K562 (cell line): Measurements from ENCODE around the gene NFIL3. TPM values are rescaled to one million over a fixed set of nuclear protein-coding genes. Genes with fewer than 3 reads are reported as not detected.

Experiments
- NCOR1 ChIP-seq: fragments of 450-650 bp; IDR thresholded peaks from 2 replicates; pipeline ENCODE4 v1.6.1; 2016; ENCODE audit warnings: mild to moderate bottlenecking, moderate library complexity
- RBFOX2 ChIP-seq: fragments of 200-400 bp; formaldehyde crosslinking; IDR thresholded peaks from 2 replicates; pipeline ENCODE4 v1.6.1; 2017; ENCODE audit warnings: low read depth, mild to moderate bottlenecking, low read length, moderate library complexity
- SMAD1 ChIP-seq: fragments of 150-350 bp; IDR thresholded peaks from 2 replicates; pipeline ENCODE4 v1.6.1; 2014; ENCODE audit warnings: low read length, low read depth; ENCODE audit not compliant: partially characterized antibody
- ZNF77 ChIP-seq: fragments of 250-450 bp; sonication (Bioruptor Pico); IDR thresholded peaks from 2 replicates; pipeline ENCODE4 v1.5.0; 2020
- ZNF79 ChIP-seq: fragments of 250-450 bp; sonication (Bioruptor Pico); IDR thresholded peaks from 2 replicates; pipeline ENCODE4 v1.4.0; 2020; ENCODE audit warnings: low read depth, mild to moderate bottlenecking, moderate library complexity
- polyA plus RNA-seq, 8 experiments: library from polyadenylated mRNA; depleted of rRNA in 4 of 8; stranded (reverse) in 5 of 8; unstranded in 3 of 8; fragments of >200 nt; fragmentation: Nextera tagmentation in 2 of 8; fragmentation: Illumina TruSeq in 1 of 8; extraction: Ambion mirVana in 2 of 8; extraction: Trizol in 1 of 8; gene quantifications; 2 replicates each; pipeline versions ENCODE4 v1.2.1 to v1.2.3, GENCODE V29; 2011 to 2014; ENCODE audit warnings: inconsistent platforms in 1 of 8, missing spikeins in 1 of 8
- total RNA-seq, 7 experiments: library from RNA; depleted of rRNA in 6 of 7; stranded (reverse); fragments of >200 nt in 6 of 7; fragmentation: Illumina TruSeq in 2 of 7; extraction: Trizol in 2 of 7; gene quantifications; 2 replicates each; pipeline versions ENCODE4 v1.2.1 to v1.2.3, GENCODE V29; 2011 to 2021; ENCODE audit warnings: low replicate concordance in 1 of 7
- TF ChIP-seq, protein P1 (sequence below): fragments of 250-450 bp; sonication (Bioruptor Pico); IDR thresholded peaks from 2 replicates; pipeline ENCODE4 v1.4.0; 2020; ENCODE audit warnings: mild to moderate bottlenecking, moderate library complexity, borderline replicate concordance
- TF ChIP-seq, protein P2 (sequence below): fragments of 250-450 bp; sonication (Bioruptor Pico); IDR thresholded peaks from 2 replicates; pipeline ENCODE4 v1.8.0; 2022; ENCODE audit warnings: moderate library complexity, mild to moderate bottlenecking, inconsistent platforms

Gene NFIL3
- total and polyA plus RNA-seq, 9 of the 15 experiments (the other 6 are each of a cell fraction or from before 2014, with no cell fraction given) = 3.2 to 16.1 (median 9.3) TPM

DNA sequence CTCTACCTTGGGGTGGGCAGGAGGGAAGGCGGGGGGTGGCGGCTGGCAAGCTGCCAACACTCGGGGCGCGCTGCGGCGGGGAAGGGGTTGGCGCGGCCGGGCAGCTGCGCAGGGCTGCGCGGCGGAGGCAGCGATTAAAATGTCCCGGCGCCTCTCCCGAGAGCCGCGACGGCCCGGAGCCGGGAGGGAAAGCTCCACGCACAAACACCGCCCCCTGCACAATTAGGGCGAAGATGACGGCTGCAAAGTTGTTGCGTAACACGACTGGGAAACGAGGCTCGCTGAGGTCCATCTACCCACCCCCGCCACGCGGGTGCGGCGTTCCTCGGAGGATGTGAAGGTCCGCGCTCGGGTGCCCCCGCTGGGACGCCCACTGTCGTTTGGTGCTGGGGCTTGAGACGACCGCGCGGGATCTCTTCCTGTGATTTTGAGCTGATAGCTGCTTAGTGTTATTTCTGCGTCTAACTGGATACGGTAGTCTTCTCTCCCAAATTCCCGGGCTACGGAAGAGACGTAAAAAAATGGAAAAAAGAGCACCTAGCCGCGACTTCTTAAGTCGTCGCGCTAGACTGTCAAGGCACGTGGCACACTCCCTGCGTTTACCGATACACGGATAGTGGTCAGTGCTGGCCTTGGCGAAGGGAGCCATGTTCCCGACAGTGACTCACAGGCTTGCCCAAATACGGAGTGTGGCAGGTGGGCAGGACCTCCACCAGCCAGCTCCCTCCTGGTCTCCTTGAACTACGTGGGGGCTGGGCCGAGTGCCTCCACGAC is 958 bp upstream of the NFIL3 start (continued):
- TF ChIP-seq, protein P1, sequence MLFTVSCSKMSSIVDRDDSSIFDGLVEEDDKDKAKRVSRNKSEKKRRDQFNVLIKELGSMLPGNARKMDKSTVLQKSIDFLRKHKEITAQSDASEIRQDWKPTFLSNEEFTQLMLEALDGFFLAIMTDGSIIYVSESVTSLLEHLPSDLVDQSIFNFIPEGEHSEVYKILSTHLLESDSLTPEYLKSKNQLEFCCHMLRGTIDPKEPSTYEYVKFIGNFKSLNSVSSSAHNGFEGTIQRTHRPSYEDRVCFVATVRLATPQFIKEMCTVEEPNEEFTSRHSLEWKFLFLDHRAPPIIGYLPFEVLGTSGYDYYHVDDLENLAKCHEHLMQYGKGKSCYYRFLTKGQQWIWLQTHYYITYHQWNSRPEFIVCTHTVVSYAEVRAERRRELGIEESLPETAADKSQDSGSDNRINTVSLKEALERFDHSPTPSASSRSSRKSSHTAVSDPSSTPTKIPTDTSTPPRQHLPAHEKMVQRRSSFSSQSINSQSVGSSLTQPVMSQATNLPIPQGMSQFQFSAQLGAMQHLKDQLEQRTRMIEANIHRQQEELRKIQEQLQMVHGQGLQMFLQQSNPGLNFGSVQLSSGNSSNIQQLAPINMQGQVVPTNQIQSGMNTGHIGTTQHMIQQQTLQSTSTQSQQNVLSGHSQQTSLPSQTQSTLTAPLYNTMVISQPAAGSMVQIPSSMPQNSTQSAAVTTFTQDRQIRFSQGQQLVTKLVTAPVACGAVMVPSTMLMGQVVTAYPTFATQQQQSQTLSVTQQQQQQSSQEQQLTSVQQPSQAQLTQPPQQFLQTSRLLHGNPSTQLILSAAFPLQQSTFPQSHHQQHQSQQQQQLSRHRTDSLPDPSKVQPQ = no peak
- TF ChIP-seq, protein P2, sequence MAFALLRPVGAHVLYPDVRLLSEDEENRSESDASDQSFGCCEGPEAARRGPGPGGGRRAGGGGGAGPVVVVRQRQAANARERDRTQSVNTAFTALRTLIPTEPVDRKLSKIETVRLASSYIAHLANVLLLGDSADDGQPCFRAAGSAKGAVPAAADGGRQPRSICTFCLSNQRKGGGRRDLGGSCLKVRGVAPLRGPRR (CRISPR knock-in tag) = no peak
- TF ChIP-seq ZNF79 (CRISPR knock-in tag) (no peak), RBFOX2 (peak; percentile 77), NCOR1 (no peak; the same call in 1 of the 2 replicates), ZNF77 (CRISPR knock-in tag) (no peak), SMAD1 (no peak)
- TF ChIP-seq, all 486 proteins: peak for 84
